ENCODE data around the gene FMNL2. TPM values are rescaled to one million over a fixed set of nuclear protein-coding genes. Genes with fewer than 3 reads are reported as not detected.

FMNL2 gene
- total RNA-seq, 1 donor from 2014 or later: 5.5 TPM

GRCh38 chr2:152638056-152638455, 303.1 kb downstream of the FMNL2 start:
- H3K27me3 ChIP-seq (ENCODE audit: low read depth): no peaks in the 10 kb centered on the region
- peaks cover 43% of the 10 kb centered on the region for H3K36me3 ChIP-seq
- TF ChIP-seq CTCF (IDR thresholded peaks at IDR 0.05; ENCODE audit: borderline replicate concordance): no peak
- intact Hi-C loops (cut with micrococcal nuclease): no loop called here
- no peak overlapping the region for H3K4me3 ChIP-seq
- no peaks in the 10 kb centered on the region for H3K4me1 ChIP-seq
- H3K9me3 ChIP-seq (replicated peaks): no peaks in the 10 kb centered on the region
- DNase-seq: no peak
- no peak overlapping the region for H3K27ac ChIP-seq (replicated peaks)

- peaks cover 45% of the 10 kb centered on the region for H3K36me3 ChIP-seq
- no peak for DNase-seq
- intact Hi-C loops (cut with micrococcal nuclease): no loop called here
Measured at GRCh38 chr2:152638590-152638989, 303.6 kb downstream of the FMNL2 start.

GRCh38 chr2:152644189-152644873, 309.4 kb downstream of the FMNL2 start:
- intact Hi-C loops (cut with micrococcal nuclease): no loop called here
- Histone ChIP-seq H3K36me3 (peaks cover 35% of the 10 kb centered on the region), H3K9me3 (replicated peaks) (no peaks in the 10 kb centered on the region), H3K4me1 (peaks cover 22% of the 10 kb centered on the region), H3K4me3 (no peak overlapping the region), H3K27me3 (ENCODE audit: low read depth) (no peaks in the 10 kb centered on the region), H3K27ac (replicated peaks) (no peak overlapping the region)
- TF ChIP-seq CTCF (IDR thresholded peaks at IDR 0.05; ENCODE audit: borderline replicate concordance): no peak
- no peak for DNase-seq

More at GRCh38 chr2:152638590-152638989, 303.6 kb downstream of the FMNL2 start:
- H3K27me3 ChIP-seq (ENCODE audit: low read depth): no peaks in the 10 kb centered on the region
- no peak overlapping the region for H3K4me3 ChIP-seq
- H3K4me1 ChIP-seq: no peaks in the 10 kb centered on the region
- TF ChIP-seq CTCF (IDR thresholded peaks at IDR 0.05; ENCODE audit: borderline replicate concordance): no peak
- H3K9me3 ChIP-seq (replicated peaks): no peaks in the 10 kb centered on the region
- H3K27ac ChIP-seq (replicated peaks): no peak overlapping the region

GRCh38 chr2:152646264-152646663, 311.3 kb downstream of the FMNL2 start:
- H3K4me3 ChIP-seq: no peak overlapping the region
- no peak overlapping the region for H3K27ac ChIP-seq (replicated peaks)
- peaks cover 22% of the 10 kb centered on the region for H3K4me1 ChIP-seq
- no peak for DNase-seq
- H3K27me3 ChIP-seq (ENCODE audit: low read depth): no peaks in the 10 kb centered on the region
- H3K9me3 ChIP-seq (replicated peaks): no peaks in the 10 kb centered on the region
- no peak for TF ChIP-seq CTCF (IDR thresholded peaks at IDR 0.05; ENCODE audit: borderline replicate concordance)
- intact Hi-C loops (cut with micrococcal nuclease): no loop called here
- peaks cover 31% of the 10 kb centered on the region for H3K36me3 ChIP-seq

- no peak for TF ChIP-seq CTCF (IDR thresholded peaks at IDR 0.05; ENCODE audit: borderline replicate concordance)
- no peak for DNase-seq
- intact Hi-C loops (cut with micrococcal nuclease): no loop called here
- Histone ChIP-seq H3K36me3 (peaks cover 31% of the 10 kb centered on the region), H3K27me3 (ENCODE audit: low read depth) (no peaks in the 10 kb centered on the region), H3K9me3 (replicated peaks) (no peaks in the 10 kb centered on the region), H3K27ac (replicated peaks) (no peak overlapping the region), H3K4me1 (peaks cover 22% of the 10 kb centered on the region), H3K4me3 (no peak overlapping the region)
Measured at GRCh38 chr2:152646775-152647174, 311.8 kb downstream of the FMNL2 start.
